ENCODE data around the gene RMI1. TPM values are rescaled to one million over a fixed set of nuclear protein-coding genes. Genes with fewer than 3 reads are reported as not detected.

The RMI1 gene
- total RNA-seq, 1 experiment from 2014 or later: 11.6 TPM

Other genes starting within 250 kb of the RMI1 start
- 0.86 and 18.1 TPM in 2 replicates for gene GKAP1, start 163.0 kb upstream of the RMI1 start, total RNA-seq (2014; rRNA removed; shearing (Covaris generic); ENCODE audit: low replicate concordance)
- gene KIF27, start 59.4 kb upstream of the RMI1 start, total RNA-seq (2014; rRNA removed; shearing (Covaris generic); ENCODE audit: low replicate concordance): 0.69 and 1.8 TPM in 2 replicates
- gene HNRNPK, start 590 bp upstream of the RMI1 start, total RNA-seq (2014; rRNA removed; shearing (Covaris generic); ENCODE audit: low replicate concordance): 753 and 901 TPM in 2 replicates

All from MG63 (cell line).